H9 (cell line): ENCODE data around the gene ADAMTS16. TPM values are rescaled to one million over a fixed set of nuclear protein-coding genes. Genes with fewer than 3 reads are reported as not detected.

Experiments used
- DNase-seq: peaks from one replicate; pipeline ENCODE4 v3.0.0-alpha.2; 2017
- H2AFZ ChIP-seq: one replicate; pipeline ENCODE4 v1.6.1; 2013; ENCODE audit warnings: mild to moderate bottlenecking, low read length, control low read depth, moderate library complexity
- H2AK5ac ChIP-seq: 2 replicates; pipeline ENCODE4 v1.6.1; 2013; ENCODE audit warnings: low read length, control low read depth, mixed read lengths; ENCODE audit not compliant: insufficient read length
- H2BK120ac ChIP-seq: one replicate; pipeline ENCODE4 v1.6.1; 2013; ENCODE audit warnings: low read depth, mild to moderate bottlenecking, low read length, control low read depth, inconsistent platforms; ENCODE audit not compliant: poor library complexity, severe bottlenecking
- H2BK12ac ChIP-seq: 2 replicates; pipeline ENCODE4 v1.6.1; 2013; ENCODE audit warnings: low read length, control low read depth, mixed read lengths, low read depth; ENCODE audit not compliant: insufficient read length
- H2BK15ac ChIP-seq: 2 replicates; pipeline ENCODE4 v1.6.1; 2013; ENCODE audit warnings: low read depth, low read length, control low read depth
- H2BK20ac ChIP-seq: one replicate; pipeline ENCODE4 v1.6.1; 2013; ENCODE audit warnings: low read depth, mild to moderate bottlenecking, low read length, control low read depth, inconsistent platforms; ENCODE audit not compliant: poor library complexity, severe bottlenecking
- H2BK5ac ChIP-seq: 2 replicates; pipeline ENCODE4 v1.6.1; 2013; ENCODE audit warnings: low read length, control low read depth, mixed read lengths; ENCODE audit not compliant: insufficient read length
- H3K14ac ChIP-seq: 2 replicates; pipeline ENCODE4 v1.6.1; 2013; ENCODE audit warnings: low read length, control low read depth; ENCODE audit not compliant: insufficient read depth
- H3K18ac ChIP-seq: 2 replicates; pipeline ENCODE4 v1.6.1; 2013; ENCODE audit warnings: low read depth, mild to moderate bottlenecking, mixed read lengths, low read length, control low read depth; ENCODE audit not compliant: insufficient read length
- H3K23ac ChIP-seq: 2 replicates; pipeline ENCODE4 v1.6.1; 2013; ENCODE audit warnings: low read length, control low read depth, mixed read lengths, low read depth; ENCODE audit not compliant: insufficient read length
- H3K23me2 ChIP-seq: 2 replicates; pipeline ENCODE4 v1.6.1; 2013; ENCODE audit warnings: low read depth, mild to moderate bottlenecking, mixed read lengths, low read length, control low read depth; ENCODE audit not compliant: insufficient read length, poor library complexity, severe bottlenecking
- H3K27ac ChIP-seq: 2 replicates; pipeline ENCODE4 v1.5.1; 2013; ENCODE audit warnings: low read length, control low read depth, mixed read lengths, low read depth; ENCODE audit not compliant: insufficient read length
- H3K27me3 ChIP-seq: 2 replicates; pipeline ENCODE4 v1.6.1; 2013; ENCODE audit warnings: low read length, control low read depth, inconsistent platforms; ENCODE audit not compliant: insufficient read depth
- H3K4ac ChIP-seq: 2 replicates; pipeline ENCODE4 v1.6.1; 2013; ENCODE audit warnings: low read depth, mild to moderate bottlenecking, control low read depth, inconsistent platforms, low read length, moderate library complexity
- H3K4me1 ChIP-seq: 2 replicates; pipeline ENCODE4 v1.6.1; 2013; ENCODE audit warnings: low read length, control low read depth, inconsistent platforms; ENCODE audit not compliant: insufficient read depth
- H3K4me2 ChIP-seq: 2 replicates; pipeline ENCODE4 v1.6.1; 2013; ENCODE audit warnings: low read length, control low read depth, mixed read lengths; ENCODE audit not compliant: insufficient read length, insufficient read depth
- H3K56ac ChIP-seq: 2 replicates; pipeline ENCODE4 v1.6.1; 2013; ENCODE audit warnings: low read depth, mild to moderate bottlenecking, mixed read lengths, low read length, control low read depth; ENCODE audit not compliant: insufficient read length
- H3K79me1 ChIP-seq: 2 replicates; pipeline ENCODE4 v1.6.1; 2013; ENCODE audit warnings: low read depth, mild to moderate bottlenecking, moderate library complexity, low read length, control low read depth, inconsistent platforms; ENCODE audit not compliant: insufficient read depth, poor library complexity, severe bottlenecking
- H3K79me2 ChIP-seq: 2 replicates; pipeline ENCODE4 v1.6.1; 2013; ENCODE audit warnings: low read length, control low read depth, inconsistent platforms; ENCODE audit not compliant: insufficient read depth
- H3K9ac ChIP-seq: 2 replicates; pipeline ENCODE4 v1.6.1; 2013; ENCODE audit warnings: low read length, control low read depth, mixed read lengths; ENCODE audit not compliant: insufficient read length; ENCODE audit errors: extremely low read depth
- H3K9me3 ChIP-seq: one replicate; pipeline ENCODE4 v1.6.1; 2013; ENCODE audit warnings: low read depth, low read length, inconsistent platforms; ENCODE audit not compliant: control insufficient read depth
- H3T11ph ChIP-seq: one replicate; pipeline ENCODE4 v1.6.1; 2013; ENCODE audit warnings: mild to moderate bottlenecking, low read length, control low read depth, inconsistent platforms
- H4K20me1 ChIP-seq: one replicate; pipeline ENCODE4 v1.6.1; 2013; ENCODE audit not compliant: control insufficient read depth, insufficient read length, insufficient read depth
- H4K5ac ChIP-seq: 2 replicates; pipeline ENCODE4 v1.6.1; 2013; ENCODE audit warnings: low read depth, mild to moderate bottlenecking, mixed read lengths, low read length, control low read depth; ENCODE audit not compliant: insufficient read length
- H4K8ac ChIP-seq: replicated peaks from 2 replicates; pipeline ENCODE4 v1.6.1; 2013; ENCODE audit warnings: low read length, control low read depth, mixed read lengths, low read depth; ENCODE audit not compliant: insufficient read length
- H4K91ac ChIP-seq: 2 replicates; pipeline ENCODE4 v1.6.1; 2013; ENCODE audit warnings: low read depth, mild to moderate bottlenecking, moderate library complexity, mixed read lengths, low read length, control low read depth; ENCODE audit not compliant: insufficient read length
- H3K27ac Mint-ChIP-seq, 3 experiments: 2 replicates in 2 of 3; 3 replicates in 1 of 3; pipeline ENCODE4 v1.8.0; 2020 to 2021; ENCODE audit warnings: mixed read lengths in 3 of 3, mild to moderate bottlenecking in 1 of 3, moderate library complexity in 1 of 3
- H3K27me3 Mint-ChIP-seq: 2 replicates; pipeline ENCODE4 v1.8.0; 2021; ENCODE audit warnings: low read depth, mild to moderate bottlenecking, moderate library complexity, mixed read lengths
- H3K36me3 Mint-ChIP-seq, 3 experiments: 2 replicates in 2 of 3; 3 replicates in 1 of 3; pipeline ENCODE4 v1.8.0; 2020 to 2021; ENCODE audit warnings: low read depth in 3 of 3, mixed read lengths in 3 of 3; ENCODE audit not compliant: insufficient read depth in 1 of 3
- H3K4me1 Mint-ChIP-seq, 2 experiments: 2 replicates each; pipeline ENCODE4 v1.8.0; 2020; ENCODE audit warnings: mixed read lengths in 2 of 2
- H3K4me3 Mint-ChIP-seq, 2 experiments: 2 replicates in 1 of 2; 3 replicates in 1 of 2; pipeline ENCODE4 v1.8.0; 2020 to 2021; ENCODE audit warnings: mild to moderate bottlenecking in 2 of 2, mixed read lengths in 2 of 2, moderate library complexity in 1 of 2
- H3K9me3 Mint-ChIP-seq, 2 experiments: 2 replicates in 1 of 2; 3 replicates in 1 of 2; pipeline ENCODE4 v1.8.0; 2020; ENCODE audit warnings: mild to moderate bottlenecking in 2 of 2, mixed read lengths in 2 of 2, moderate library complexity in 1 of 2
- WGBS: extraction: QIAGEN DNeasy Blood & Tissue Kit; methylation state at CpG from one replicate; pipeline ENCODE4 v1.1.7; 2013; ENCODE audit warnings: missing lambda C conversion rate, low lambda C conversion rate, mixed read lengths; ENCODE audit not compliant: insufficient read length; ENCODE audit errors: extremely low coverage; 5-methylcytosine and 5-hydroxymethylcytosine counted together
- total RNA-seq: library from RNA; stranded (reverse); gene quantifications from 2 replicates; pipeline ENCODE4 v1.2.1, GENCODE V29; 2021
- TF ChIP-seq, protein P1 (sequence below): fragments of 200-600 bp; sonication (generic); conservative IDR thresholded peaks from 3 replicates; pipeline ENCODE4 v1.8.0; 2021; ENCODE audit warnings: antibody characterized with exemption, mild to moderate bottlenecking

Gene ADAMTS16
- total RNA-seq, 1 experiment from 2014 or later: 4.5 TPM

DNA sequence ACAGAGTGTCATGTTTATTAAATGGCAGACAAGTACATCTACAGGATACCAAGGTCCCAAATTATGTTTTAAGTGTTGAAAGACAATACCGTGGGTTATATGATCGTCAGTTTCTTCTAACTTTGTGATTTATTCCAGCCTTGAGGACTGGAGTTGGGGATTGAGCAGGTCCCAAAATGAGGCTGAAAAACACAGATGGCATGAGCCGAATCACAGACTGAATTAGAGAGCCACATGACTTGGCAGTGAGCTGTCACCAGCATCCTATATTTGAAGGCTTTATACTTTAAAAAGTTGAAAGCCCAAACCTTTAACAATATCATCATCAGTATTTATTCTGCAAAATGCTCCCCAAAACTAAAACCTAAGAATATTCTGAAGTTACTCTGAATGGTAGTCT lies 79.4 kb downstream of the ADAMTS16 start:
- Histone ChIP-seq H3K9ac (no peak overlapping the region), H4K8ac (no peak overlapping the region), H3K27me3 (no peaks in the 10 kb centered on the region), H3K4me1 (no peaks in the 10 kb centered on the region; the same call in 1 of the 2 replicates), H2BK5ac (no peak overlapping the region), H3K79me1 (no peaks in the 10 kb centered on the region), H2BK15ac (no peak overlapping the region), H4K5ac (no peak overlapping the region), H2BK120ac (no peak overlapping the region), H3K9me3 (no peaks in the 10 kb centered on the region), H3K23me2 (no peaks in the 10 kb centered on the region), H3K27ac (no peak overlapping the region), H2BK20ac (no peak overlapping the region), H4K91ac (no peak overlapping the region), H3K23ac (no peak overlapping the region), H3T11ph (no peak overlapping the region), H2AFZ (no peak overlapping the region), H2BK12ac (no peak overlapping the region), H3K4ac (no peak overlapping the region), H3K18ac (no peak overlapping the region), H3K79me2 (no peaks in the 10 kb centered on the region), H3K14ac (no peak overlapping the region), H2AK5ac (no peak overlapping the region), H3K56ac (no peak overlapping the region), H3K4me2 (no peak overlapping the region), H4K20me1 (no peaks in the 10 kb centered on the region)
- Mint-ChIP-seq H3K36me3 (no peaks in the 10 kb centered on the region), H3K9me3 (no peaks in the 10 kb centered on the region), H3K4me3 (no peak overlapping the region), H3K4me1 (peaks cover 9 to 10% of the 10 kb centered on the region in 2 experiments; a peak in 3 of 4 replicates), H3K27me3 (no peaks in the 10 kb centered on the region), H3K27ac (no peak overlapping the region)
- no CpG with 5 or more reads among the region's 3 CpGs for WGBS
- DNase-seq: no peak
- TF ChIP-seq, protein P1, sequence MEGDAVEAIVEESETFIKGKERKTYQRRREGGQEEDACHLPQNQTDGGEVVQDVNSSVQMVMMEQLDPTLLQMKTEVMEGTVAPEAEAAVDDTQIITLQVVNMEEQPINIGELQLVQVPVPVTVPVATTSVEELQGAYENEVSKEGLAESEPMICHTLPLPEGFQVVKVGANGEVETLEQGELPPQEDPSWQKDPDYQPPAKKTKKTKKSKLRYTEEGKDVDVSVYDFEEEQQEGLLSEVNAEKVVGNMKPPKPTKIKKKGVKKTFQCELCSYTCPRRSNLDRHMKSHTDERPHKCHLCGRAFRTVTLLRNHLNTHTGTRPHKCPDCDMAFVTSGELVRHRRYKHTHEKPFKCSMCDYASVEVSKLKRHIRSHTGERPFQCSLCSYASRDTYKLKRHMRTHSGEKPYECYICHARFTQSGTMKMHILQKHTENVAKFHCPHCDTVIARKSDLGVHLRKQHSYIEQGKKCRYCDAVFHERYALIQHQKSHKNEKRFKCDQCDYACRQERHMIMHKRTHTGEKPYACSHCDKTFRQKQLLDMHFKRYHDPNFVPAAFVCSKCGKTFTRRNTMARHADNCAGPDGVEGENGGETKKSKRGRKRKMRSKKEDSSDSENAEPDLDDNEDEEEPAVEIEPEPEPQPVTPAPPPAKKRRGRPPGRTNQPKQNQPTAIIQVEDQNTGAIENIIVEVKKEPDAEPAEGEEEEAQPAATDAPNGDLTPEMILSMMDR: no peak
